MCF 10A (cell line): ENCODE data around the gene TRPM4. TPM values are rescaled to one million over a fixed set of nuclear protein-coding genes. Genes with fewer than 3 reads are reported as not detected.

Source experiments
- BruUV-seq: library from RNA; stranded (reverse); fragments of 400-500 nt; replicated peaks from 2 replicates; lab custom pipeline; 2021; lab: Mats Ljungman, UMichigan
- CTCF ChIA-PET: fragments of 300-600 bp; sonication (Branson Sonifier 250); formaldehyde crosslinking; extraction: SDS; loops from one replicate; lab custom pipeline; 2021; ENCODE audit warnings: antibody characterized with exemption, inconsistent platforms; lab: Yijun Ruan, JAX
- POLR2A ChIA-PET: fragments of 300-600, 350-650 bp; sonication (Branson Sonifier 250); formaldehyde crosslinking; extraction: SDS; loops from one replicate; lab custom pipeline; 2020; ENCODE audit warnings: antibody characterized with exemption, inconsistent platforms; lab: Yijun Ruan, JAX
- DNase-seq: peaks from one replicate; pipeline ENCODE4 v3.0.0-alpha.2; 2018; ENCODE audit not compliant: unreplicated experiment
- H3K27ac Mint-ChIP-seq: one replicate; pipeline ENCODE4 v1.8.0; 2022; ENCODE audit warnings: mild to moderate bottlenecking, low read depth, mixed read lengths; ENCODE audit not compliant: unreplicated experiment
- H3K27me3 Mint-ChIP-seq: one replicate; pipeline ENCODE4 v1.8.0; 2022; ENCODE audit warnings: mixed read lengths; ENCODE audit not compliant: insufficient read depth, unreplicated experiment
- H3K36me3 Mint-ChIP-seq: one replicate; pipeline ENCODE4 v1.8.0; 2022; ENCODE audit warnings: mild to moderate bottlenecking, moderate library complexity, mixed read lengths; ENCODE audit not compliant: insufficient read depth, unreplicated experiment
- H3K4me1 Mint-ChIP-seq: one replicate; pipeline ENCODE4 v1.8.0; 2022; ENCODE audit warnings: mixed read lengths; ENCODE audit not compliant: insufficient read depth, unreplicated experiment
- H3K4me3 Mint-ChIP-seq: one replicate; pipeline ENCODE4 v1.8.0; 2022; ENCODE audit warnings: mild to moderate bottlenecking, moderate library complexity, mixed read lengths; ENCODE audit not compliant: unreplicated experiment
- H3K9me3 Mint-ChIP-seq: one replicate; pipeline ENCODE4 v1.8.0; 2022; ENCODE audit warnings: mixed read lengths; ENCODE audit not compliant: unreplicated experiment
- intact Hi-C: fragments of 100-400 bp; cut with micrococcal nuclease; formaldehyde crosslinking; loops from 2 replicates; pipeline ENCODE4 v1.14.1; 2022
- total RNA-seq: library from RNA; stranded (reverse); gene quantifications from 2 replicates; pipeline ENCODE4 v1.2.3, GENCODE V29; 2022
- TF ChIP-seq, protein P1 (sequence below): fragments of 200-600 bp; IDR thresholded peaks from one replicate; pipeline ENCODE4 v1.8.0; 2022; ENCODE audit warnings: antibody characterized with exemption, mild to moderate bottlenecking; ENCODE audit not compliant: unreplicated experiment

TRPM4 gene
- total RNA-seq, 1 experiment from 2014 or later = 21.2 TPM

DNA sequence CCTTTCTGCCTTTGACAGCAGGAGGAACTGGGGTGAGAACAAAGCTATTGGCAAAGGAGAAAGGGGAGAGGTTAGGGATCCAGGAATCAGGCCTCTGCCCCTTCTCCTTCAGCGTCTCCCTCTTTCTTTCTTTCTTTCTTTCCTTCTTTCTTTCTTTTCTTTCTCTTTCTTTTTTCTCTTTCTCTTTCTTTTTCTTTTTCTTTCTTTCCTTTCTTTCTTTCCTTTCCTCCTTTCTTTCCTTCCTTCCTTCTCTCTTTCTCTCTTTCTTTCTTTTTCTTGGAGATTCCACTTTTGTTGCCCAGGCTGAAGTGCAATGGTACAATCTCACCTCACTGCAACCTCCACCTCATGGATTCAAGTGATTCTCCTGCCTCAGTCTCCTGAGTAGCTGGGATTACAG is 75.6 kb downstream of the TRPM4 start:
- Mint-ChIP-seq H3K27me3 (peaks cover 21% of the 10 kb centered on the region), H3K4me3 (no peak overlapping the region), H3K27ac (no peak overlapping the region), H3K9me3 (no peaks in the 10 kb centered on the region), H3K36me3 (no peaks in the 10 kb centered on the region), H3K4me1 (no peaks in the 10 kb centered on the region)
- BruUV-seq = no TSS peak
- CTCF ChIA-PET = no interaction called here
- intact Hi-C loops = no loop called here
- TF ChIP-seq, protein P1, sequence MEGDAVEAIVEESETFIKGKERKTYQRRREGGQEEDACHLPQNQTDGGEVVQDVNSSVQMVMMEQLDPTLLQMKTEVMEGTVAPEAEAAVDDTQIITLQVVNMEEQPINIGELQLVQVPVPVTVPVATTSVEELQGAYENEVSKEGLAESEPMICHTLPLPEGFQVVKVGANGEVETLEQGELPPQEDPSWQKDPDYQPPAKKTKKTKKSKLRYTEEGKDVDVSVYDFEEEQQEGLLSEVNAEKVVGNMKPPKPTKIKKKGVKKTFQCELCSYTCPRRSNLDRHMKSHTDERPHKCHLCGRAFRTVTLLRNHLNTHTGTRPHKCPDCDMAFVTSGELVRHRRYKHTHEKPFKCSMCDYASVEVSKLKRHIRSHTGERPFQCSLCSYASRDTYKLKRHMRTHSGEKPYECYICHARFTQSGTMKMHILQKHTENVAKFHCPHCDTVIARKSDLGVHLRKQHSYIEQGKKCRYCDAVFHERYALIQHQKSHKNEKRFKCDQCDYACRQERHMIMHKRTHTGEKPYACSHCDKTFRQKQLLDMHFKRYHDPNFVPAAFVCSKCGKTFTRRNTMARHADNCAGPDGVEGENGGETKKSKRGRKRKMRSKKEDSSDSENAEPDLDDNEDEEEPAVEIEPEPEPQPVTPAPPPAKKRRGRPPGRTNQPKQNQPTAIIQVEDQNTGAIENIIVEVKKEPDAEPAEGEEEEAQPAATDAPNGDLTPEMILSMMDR = no peak
- DNase-seq = no peak
- POLR2A ChIA-PET = no interaction called here

DNA sequence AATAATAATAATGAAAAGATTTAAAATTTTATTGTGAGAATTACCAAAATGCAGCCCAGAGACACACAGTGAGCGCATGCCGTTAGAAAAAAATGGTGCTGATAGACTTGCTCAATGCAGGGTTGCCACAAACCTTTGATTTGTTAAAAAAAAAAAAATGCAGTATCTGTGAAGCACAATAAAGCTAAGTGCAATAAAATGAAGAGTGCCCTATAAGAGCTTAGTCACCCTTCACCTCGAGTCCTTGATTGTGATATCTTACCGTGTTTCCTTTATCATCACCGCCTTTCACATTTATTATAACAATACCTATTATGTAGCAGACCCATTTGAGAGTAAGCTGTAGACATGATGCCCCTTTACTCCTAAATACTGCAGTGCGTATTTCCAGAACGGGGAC is 84.2 kb downstream of the TRPM4 start:
- Mint-ChIP-seq H3K27me3 (peaks cover 12% of the 10 kb centered on the region), H3K27ac (no peak overlapping the region), H3K36me3 (no peaks in the 10 kb centered on the region), H3K9me3 (no peaks in the 10 kb centered on the region), H3K4me1 (no peaks in the 10 kb centered on the region), H3K4me3 (no peak overlapping the region)
- intact Hi-C loops = no loop called here
- ChIA-PET CTCF (interaction anchor here (0.6 to 4.5 kb wide), 4 partner anchors 15 to 79 kb away, joined by 3 to 39 read pairs (median 5); no protein-coding TSS in a partner anchor), POLR2A (no interaction called here)
- no peak for DNase-seq
- BruUV-seq = no TSS peak
- TF ChIP-seq, protein P1 = no peak

GRCh38 chr19:49243129-49243528 is 85.5 kb downstream of the TRPM4 start:
- ChIA-PET CTCF (interaction anchor here (0.6 to 1.2 kb wide), 3 partner anchors 18 to 85 kb away, joined by 3 to 4 read pairs (median 4); no protein-coding TSS in a partner anchor), POLR2A (interaction anchor here (0.5 kb wide), 1 partner anchor 347 kb away, joined by 3 read pairs; no protein-coding TSS in a partner anchor)

DNA sequence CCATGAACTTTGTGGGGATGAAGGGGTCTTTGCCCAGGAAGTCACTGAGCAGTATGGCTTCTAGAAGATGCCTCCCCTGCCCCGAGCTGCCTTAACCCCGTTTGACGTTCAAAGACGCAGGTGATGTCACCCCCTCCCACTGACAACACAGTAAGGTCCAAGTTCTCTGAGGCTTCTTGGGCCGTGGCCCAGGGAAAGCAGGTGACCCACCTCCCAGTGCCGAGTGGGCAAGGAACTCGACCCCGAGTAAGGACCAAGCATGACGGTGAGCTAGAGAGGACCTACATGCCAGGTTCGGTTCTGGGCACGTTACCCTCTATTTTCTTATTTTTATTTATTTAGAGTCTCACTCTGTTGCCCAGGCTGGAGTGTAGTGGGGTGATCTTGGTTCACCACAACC is 86.1 kb downstream of the TRPM4 start:
- Mint-ChIP-seq H3K36me3 (no peaks in the 10 kb centered on the region), H3K9me3 (no peaks in the 10 kb centered on the region), H3K27me3 (no peaks in the 10 kb centered on the region), H3K27ac (no peak overlapping the region), H3K4me1 (no peaks in the 10 kb centered on the region), H3K4me3 (no peak overlapping the region)
- TF ChIP-seq, protein P1 = no peak
- ChIA-PET POLR2A (no interaction called here), CTCF (interaction anchor here (0.6 to 1.2 kb wide), 4 partner anchors 18 to 199 kb away, joined by 3 to 4 read pairs (median 4); no protein-coding TSS in a partner anchor)
- intact Hi-C loops = no loop called here
- BruUV-seq = no TSS peak
- no peak for DNase-seq

More at GRCh38 chr19:49243129-49243528, 85.5 kb downstream of the TRPM4 start:
- DNase-seq = no peak
- Mint-ChIP-seq H3K27me3 (peaks cover 3% of the 10 kb centered on the region), H3K27ac (no peak overlapping the region), H3K4me1 (no peaks in the 10 kb centered on the region), H3K36me3 (no peaks in the 10 kb centered on the region), H3K4me3 (no peak overlapping the region), H3K9me3 (no peaks in the 10 kb centered on the region)
- intact Hi-C loops = no loop called here
- TF ChIP-seq, protein P1 = no peak
- no TSS peak for BruUV-seq
